Esophagus mucosa (tissue), 1 donor: ENCODE measurements around the gene PSKH1. TPM values are rescaled to one million over a fixed set of nuclear protein-coding genes. Genes with fewer than 3 reads are reported as not detected.

Experiments
- ATAC-seq: fragments of 200-7000 bp; cut with Tn5 transposase; one replicate; pipeline ENCODE4 v1.9.1; 2020
- total RNA-seq: library from RNA; stranded (reverse); gene quantifications from one replicate; pipeline ENCODE4 v1.2.4, GENCODE V29; 2023
- donor health status: DM: yes; HTN: yes; CAD: no.

The PSKH1 gene
- total RNA-seq, 1 donor from 2014 or later, result 15.5 TPM

DNA sequence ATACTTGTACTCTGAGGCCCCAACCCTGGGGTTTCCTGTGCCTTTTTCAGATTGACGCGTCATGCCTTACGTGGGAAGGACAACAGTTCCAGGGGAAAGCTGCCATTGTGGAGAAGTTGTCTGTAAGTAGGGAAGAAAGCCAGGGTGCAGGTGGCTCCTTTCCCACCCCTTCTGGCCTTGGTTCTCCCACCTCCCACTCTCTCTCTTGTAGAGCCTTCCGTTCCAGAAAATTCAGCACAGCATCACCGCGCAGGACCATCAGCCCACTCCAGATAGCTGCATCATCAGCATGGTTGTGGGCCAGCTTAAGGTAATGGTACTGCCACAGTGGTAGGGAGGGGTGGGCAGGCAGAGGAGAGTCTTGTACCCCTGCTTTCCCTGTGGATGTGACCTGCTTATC is 24.8 kb upstream of the PSKH1 start:
- no peak for ATAC-seq

GRCh38 chr16:67869653-67870052 is 23.4 kb upstream of the PSKH1 start:
- ATAC-seq, result no peak

GRCh38 chr16:67871256-67871655 is 21.8 kb upstream of the PSKH1 start:
- no peak for ATAC-seq

GRCh38 chr16:67872131-67872630 is 20.9 kb upstream of the PSKH1 start:
- ATAC-seq, result no peak

- ATAC-seq, result peak; percentile 76
These were observed 20.2 kb upstream of the PSKH1 start, which contains the start of gene EDC4 for GRCh38 chr16:67872631-67873434. Gene EDC4, plus strand, starts transcription at chr16:67873052. Its CDS starts 210 bp downstream, at chr16:67873262.

GRCh38 chr16:67873435-67874370 is 19.4 kb upstream of the PSKH1 start:
- peak; percentile 35 for ATAC-seq

DNA sequence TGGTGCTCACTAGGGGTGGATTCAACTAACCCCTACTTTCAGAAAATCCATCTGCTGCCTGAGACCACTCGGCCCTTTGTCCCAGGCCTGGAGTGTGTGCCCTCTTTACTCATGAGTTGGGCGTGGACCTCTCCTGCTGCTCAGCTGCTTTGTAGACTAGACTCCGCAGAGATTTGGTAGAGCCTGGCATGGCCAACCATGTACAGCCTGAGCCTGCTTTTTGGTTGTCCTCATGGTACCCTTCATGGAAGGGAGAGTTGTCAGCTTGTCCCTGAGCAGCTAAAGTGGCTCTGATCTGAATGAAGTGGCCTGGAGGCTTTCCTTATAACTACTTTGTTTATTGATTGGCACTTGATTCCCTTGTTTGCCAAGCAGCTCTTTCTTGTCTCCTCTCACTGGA is 18.7 kb upstream of the PSKH1 start:
- ATAC-seq, result peak; percentile 5

GRCh38 chr16:67877064-67877463 is 16.0 kb upstream of the PSKH1 start:
- no peak for ATAC-seq

DNA sequence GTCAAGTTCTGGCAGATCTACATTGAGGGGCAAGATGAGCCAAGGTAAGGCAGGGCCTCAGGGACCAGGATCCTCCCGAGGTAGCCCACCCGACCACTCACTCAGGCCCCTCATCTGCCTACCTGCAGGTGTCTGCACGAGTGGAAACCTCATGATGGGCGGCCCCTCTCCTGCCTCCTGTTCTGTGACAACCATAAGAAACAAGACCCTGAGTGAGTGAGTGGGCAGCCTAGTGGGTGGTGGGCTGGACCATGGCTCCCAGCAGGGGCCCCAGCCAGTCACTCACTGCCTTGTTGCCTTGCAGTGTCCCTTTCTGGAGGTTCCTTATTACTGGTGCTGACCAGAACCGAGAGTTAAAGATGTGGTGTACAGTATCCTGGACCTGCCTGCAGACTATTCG is 14.8 kb upstream of the PSKH1 start:
- no peak for ATAC-seq

- ATAC-seq, result no peak
These were observed 14.2 kb upstream of the PSKH1 start for GRCh38 chr16:67878846-67879245.

GRCh38 chr16:67879462-67879861 is 13.6 kb upstream of the PSKH1 start:
- no peak for ATAC-seq

DNA sequence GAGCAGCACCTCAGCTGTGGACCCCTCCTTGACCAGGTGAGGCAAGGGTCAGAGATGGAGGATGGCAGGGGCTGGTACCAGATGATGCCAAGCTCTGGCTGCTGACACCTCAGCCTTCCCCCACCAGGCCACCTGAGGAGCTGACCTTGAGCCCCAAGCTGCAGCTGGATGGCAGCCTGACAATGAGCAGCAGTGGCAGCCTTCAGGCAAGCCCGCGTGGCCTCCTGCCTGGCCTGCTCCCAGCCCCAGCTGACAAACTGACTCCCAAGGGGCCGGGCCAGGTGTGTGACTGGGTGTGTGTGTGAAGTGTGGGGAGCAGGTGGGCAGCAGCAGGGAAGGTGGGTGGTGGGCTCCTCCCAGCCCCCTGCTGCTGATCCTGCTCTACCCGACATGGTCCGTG is 13.1 kb upstream of the PSKH1 start:
- ATAC-seq, result no peak

DNA sequence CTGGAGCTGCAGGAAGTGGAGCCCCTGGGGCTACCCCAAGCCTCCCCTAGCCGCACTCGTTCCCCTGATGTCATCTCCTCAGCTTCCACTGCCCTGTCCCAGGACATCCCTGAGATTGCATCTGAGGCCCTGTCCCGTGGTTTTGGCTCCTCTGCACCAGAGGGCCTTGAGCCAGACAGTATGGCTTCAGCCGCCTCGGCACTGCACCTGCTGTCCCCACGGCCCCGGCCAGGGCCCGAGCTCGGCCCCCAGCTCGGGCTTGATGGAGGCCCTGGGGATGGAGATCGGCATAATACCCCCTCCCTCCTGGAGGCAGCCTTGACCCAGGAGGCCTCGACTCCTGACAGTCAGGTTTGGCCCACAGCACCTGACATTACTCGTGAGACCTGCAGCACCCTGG is 12.5 kb upstream of the PSKH1 start:
- ATAC-seq, result no peak

DNA sequence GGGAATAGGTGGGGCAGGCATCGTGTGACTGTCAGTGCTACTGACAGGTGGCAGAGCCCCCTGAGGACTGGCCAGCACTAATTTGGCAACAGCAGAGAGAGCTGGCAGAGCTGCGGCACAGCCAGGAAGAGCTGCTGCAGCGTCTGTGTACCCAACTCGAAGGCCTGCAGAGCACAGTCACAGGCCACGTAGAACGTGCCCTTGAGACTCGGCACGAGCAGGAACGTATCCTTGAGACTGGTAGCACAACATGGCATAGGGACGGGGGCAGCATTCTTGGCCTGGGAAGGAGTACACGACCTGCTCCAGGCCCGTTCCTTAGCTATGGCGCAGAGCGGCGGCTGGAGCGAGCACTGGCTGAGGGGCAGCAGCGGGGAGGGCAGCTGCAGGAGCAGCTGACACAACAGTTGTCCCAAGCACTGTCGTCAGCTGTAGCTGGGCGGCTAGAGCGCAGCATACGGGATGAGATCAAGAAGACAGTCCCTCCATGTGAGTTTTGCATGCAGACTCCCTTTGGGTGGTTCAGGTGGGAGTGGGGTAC is 11.4 kb upstream of the PSKH1 start:
- no peak for ATAC-seq

- ATAC-seq, result no peak
These were observed 10.5 kb upstream of the PSKH1 start for GRCh38 chr16:67882374-67883145.

DNA sequence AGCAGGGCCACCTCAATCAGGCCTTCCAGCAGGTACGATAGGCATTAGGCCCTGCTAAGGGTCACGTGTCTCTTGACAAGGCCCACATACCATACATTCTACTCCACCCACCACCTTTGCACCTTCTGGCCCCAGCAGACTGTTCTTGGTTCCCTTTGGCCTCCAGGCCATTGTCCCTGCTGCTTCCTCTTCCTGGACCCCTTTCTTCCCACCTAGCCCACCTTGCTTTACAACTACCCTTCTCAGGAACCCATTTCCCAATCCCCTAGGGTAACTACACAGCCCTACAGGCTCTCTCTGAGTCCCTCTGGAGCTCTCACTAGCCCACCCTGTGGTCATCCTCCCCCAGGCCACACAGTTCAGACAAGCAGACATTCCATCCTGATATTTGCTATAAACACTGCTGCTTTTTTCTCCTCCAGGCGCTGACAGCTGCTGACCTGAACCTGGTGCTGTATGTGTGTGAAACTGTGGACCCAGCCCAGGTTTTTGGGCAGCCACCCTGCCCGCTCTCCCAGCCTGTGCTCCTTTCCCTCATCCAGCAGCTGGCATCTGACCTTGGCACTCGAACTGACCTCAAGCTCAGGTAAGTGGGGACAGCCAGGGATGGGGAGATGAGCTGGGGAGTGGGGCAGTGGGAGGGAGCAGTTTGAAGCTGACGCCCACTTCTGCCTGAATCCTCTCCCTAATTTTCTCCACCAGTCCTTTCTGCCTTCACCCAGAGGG is 9.7 kb upstream of the PSKH1 start:
- no peak for ATAC-seq

DNA sequence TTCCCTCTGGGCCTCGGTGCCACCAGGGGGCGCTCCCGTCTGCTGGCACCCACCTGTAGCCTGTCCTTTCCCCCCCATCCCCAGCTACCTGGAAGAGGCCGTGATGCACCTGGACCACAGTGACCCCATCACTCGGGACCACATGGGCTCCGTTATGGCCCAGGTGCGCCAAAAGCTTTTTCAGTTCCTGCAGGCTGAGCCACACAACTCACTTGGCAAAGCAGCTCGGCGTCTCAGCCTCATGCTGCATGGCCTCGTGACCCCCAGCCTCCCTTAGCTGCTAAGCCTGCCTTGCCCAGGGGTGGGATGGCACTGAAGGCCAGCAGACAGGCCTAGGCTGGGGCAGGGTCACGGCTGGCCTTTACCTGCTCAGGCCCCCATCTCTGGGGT is 9.2 kb upstream of the PSKH1 start:
- peak; percentile 60 for ATAC-seq

GRCh38 chr16:67884684-67885083 is 8.4 kb upstream of the PSKH1 start, which contains the start of gene NRN1L:
Gene NRN1L, plus strand, starts transcription at chr16:67884885. Its CDS starts 19 bp downstream, at chr16:67884904.
- ATAC-seq, result peak; percentile 88

DNA sequence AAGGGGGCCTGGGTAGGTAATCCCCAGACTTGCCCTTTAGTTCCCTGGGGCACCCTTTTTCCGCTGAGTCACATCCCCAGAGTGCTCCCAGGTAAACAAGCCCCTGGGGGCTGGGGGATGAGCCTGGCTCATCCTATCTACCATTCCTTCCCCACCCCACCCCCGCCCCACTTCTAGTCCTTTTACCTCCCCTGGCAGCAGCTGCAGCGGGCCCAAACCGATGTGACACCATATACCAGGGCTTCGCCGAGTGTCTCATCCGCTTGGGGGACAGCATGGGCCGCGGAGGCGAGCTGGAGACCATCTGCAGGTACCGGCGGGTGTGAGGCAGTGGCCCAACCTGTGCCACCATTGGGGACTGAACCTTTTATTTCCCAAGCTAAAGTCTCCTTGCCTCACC is 7.5 kb upstream of the PSKH1 start:
- ATAC-seq, result no peak

GRCh38 chr16:67885976-67886375 is 7.1 kb upstream of the PSKH1 start:
- no peak for ATAC-seq

DNA sequence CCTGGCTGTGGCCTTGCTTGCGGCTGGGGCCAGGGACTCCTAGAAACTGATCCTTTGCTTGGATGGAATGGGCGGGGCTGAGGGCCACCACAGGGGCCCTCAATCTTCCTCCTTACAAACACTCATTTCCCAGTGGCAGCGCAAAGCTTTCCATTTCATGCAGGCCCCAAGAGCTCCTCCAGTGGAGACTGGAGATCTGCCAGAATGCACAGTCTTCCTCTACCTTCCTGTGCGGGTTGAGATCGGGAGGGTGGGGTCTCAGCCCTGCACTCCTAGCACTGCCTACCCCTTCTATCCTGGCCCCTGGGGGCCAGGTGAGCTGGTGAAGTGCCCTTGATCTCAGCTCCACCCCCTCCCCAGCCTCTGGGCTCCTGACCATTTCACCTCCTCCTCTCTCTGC is 6.7 kb upstream of the PSKH1 start:
- no peak for ATAC-seq
